SH-SY5Y (cell line): Measurements from ENCODE around the gene S100A3.

Experiments
- GATA2 ChIP-seq: IDR thresholded peaks from 2 replicates; pipeline ENCODE4 v1.6.1; 2011; ENCODE audit warnings: mild to moderate bottlenecking, low read depth, low read length
- GATA3 ChIP-seq: IDR thresholded peaks from 2 replicates; pipeline ENCODE4 v1.6.1; 2011; ENCODE audit warnings: low read depth, mild to moderate bottlenecking, low read length, moderate library complexity

Gene S100A3, protein sequence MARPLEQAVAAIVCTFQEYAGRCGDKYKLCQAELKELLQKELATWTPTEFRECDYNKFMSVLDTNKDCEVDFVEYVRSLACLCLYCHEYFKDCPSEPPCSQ

DNA sequence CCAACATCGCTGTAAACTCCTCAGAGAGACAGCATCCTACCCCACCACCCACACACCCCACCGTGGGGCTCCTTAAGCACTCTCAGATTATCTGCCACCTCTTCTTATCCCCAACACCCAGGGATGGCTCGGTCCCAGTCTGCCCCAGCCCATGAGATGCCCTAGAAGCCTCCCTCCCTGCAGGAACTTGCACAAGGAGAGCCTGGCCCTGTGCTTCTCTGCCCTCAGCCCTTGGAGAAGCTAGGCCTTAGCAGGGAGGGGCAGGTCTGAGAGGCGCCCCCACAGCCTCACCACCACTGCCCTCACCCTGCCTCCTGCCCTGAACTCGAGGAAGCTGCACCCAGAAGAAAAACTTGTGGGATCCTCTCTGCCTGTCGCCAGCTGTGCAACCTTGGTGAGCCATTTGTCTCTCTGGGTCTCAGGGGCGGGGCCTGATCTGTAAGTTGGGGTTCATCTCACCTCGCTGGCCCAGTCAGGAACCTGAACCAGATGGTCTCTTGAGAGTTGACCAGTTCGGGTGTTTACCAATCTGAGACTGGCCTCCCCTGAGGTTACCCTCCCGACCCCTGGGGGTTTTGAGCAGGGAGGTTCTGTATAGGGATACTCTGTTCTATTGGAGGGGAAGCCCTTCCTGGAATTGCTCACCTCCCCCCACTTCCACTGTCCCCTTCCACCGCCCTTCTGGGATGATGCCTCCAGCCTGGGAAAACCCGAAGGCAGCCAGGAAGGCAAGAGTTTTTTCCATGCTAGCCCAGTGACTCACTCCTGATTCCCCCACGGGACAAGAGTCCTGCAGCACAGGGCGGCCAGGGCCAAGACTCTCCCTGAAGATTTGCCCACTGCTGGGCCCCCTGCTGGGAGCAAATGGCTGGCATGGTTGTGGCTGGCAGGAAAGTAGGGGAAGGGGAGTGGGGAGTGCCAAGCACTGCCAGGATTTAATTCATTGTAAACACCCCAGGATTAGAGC, at the start of gene S100A3:
Gene S100A3 (minus strand): TSS at position 537 of the 967 bp plus-strand sequence. CDS start 773 bp downstream, outside the sequence.
- TF ChIP-seq GATA3 (no peak), GATA2 (no peak)

DNA sequence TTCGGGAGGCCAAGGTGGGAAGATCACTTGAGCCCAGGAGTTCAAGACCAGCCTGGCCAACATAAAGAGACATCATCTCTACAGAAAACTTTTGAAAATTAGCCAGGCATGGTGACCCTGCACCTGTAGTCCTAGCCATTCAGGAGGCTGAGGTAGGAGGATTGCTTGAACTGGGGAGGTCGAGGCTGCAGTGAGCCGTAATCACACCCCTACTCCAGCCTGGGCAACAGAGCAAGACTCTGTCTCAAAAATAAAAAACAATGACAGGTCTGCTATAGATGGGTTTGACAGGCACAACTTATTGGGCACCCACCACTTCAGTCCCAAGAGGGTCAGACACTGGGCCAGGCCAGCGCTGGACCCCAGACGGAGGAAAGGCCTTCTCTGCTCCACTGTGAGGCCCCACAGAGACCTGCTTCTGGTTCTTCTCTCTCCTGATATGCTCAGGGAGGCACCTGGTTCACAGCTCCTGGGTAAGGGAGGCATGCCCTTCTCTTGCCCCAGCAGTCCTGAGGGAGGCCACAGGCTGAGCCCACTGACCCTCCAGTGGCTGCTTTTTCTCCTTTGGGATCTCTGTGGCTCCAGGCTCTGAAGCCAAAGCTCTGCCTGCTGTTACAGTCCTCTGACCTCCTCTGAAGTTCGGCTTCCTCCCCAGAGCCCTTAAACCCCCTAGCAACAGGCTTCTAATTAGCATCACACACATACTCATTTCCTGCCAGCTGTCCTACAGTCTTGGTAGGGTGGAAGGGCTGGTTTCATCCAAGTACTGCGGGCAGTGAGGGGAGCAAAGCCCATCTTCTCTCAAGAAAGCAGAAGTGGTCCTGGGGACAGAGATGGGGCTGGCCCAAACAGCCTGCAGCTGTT, 49.5 kb upstream of the S100A3 start:
- TF ChIP-seq GATA3 (no peak), GATA2 (no peak)

DNA sequence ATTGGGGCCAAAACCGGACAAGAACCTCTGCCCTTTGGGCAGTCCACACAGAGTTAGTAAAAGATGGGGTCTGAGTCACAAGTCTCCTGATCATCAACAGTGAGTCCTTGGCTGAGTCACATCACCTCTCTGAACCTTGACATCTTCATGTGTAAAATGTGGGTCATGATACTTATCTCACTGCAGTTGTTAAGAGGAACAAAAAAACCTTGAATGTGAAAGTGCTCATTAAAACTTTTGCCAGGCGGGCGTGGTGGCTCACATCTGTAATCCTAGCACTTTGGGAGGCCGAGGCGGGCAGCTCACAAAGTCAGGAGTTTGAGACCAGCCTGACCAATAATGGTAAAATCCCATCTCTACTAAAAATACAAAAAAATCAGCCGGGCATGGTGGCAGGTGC, 48.1 kb upstream of the S100A3 start:
- TF ChIP-seq GATA2 (no peak), GATA3 (no peak)

DNA sequence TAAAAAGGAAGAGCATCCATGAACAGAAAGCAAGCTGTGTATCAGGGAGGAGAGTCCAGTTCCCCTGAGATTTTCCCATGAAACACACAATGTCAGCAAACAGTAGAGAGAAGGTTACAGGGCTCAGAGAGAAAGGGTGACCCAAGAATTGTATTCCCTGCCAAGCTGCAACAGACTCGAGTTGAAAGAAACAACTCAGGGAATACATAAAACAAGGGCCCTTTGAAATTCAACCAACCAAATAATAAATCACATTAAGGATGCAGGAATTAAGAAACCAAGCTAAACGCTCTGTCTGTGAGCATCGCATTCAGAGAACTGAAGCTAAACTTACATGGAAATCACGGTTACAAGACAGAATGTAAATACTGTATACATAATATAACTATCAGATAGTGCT, 43.7 kb upstream of the S100A3 start:
- TF ChIP-seq GATA2: no peak
- TF ChIP-seq GATA3: no peak

DNA sequence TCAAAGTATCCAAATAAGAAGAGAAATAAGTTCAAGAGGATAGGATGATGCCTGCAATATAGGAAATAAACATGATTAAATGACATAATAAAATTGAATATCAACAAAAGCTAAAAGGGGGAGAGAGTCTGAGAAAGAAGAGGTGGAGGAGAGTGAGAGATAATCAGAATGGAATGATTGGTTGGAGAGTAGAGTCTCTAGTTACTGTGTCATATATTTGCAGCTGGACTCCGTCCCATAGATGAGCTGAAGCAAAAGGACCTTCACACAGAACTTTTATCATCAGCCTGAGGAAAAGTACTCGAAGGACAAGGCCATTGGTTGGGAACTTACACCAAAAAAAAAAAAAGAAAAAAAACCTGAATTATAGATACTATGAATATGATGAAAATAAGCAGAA, 39.4 kb upstream of the S100A3 start:
- TF ChIP-seq GATA3 (no peak), GATA2 (no peak)

DNA sequence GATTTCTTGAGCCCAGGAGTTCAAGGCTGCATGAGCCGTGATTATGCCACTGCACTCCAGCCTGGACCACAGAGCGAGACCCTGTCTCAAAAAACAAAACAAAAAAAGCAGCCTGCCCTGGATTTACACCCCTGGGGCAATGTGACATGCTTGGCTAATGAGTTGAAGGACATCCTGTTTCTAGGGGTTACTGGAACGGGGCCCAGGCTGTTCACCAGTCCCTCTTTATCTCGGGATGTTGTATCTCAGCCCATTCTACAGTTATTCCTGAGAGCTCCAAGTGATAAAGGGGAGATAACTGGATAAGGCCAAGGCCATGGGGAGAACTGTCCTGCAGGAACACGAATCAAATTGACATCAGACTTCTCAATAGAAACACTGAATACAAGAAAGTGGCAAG, 38.3 kb upstream of the S100A3 start:
- peak; percentile 69; the same call in 1 of the 2 replicates for TF ChIP-seq GATA2
- TF ChIP-seq GATA3: 0 out of 2 replicates have a peak, but pooled peaks have one; percentile 29

DNA sequence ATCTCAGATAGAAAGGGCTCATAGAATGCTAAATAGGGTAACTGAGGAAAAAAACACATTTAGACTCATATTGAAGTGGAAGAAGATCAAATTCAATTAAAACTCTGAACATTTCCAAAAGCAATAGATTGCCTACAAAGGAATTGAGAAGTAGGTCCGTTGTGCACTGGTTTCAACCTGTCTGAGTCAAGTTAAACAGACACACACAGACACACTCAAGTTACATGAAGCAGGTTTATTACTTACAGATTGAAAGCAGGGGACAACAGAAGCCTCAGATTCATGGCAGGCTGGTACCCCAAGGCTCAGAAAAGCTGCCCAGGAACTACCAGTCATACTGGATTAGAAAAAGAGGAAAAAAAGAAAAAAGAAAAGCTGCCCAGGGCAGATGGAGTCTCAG, 37.3 kb upstream of the S100A3 start:
- TF ChIP-seq GATA2: no peak
- no peak for TF ChIP-seq GATA3

DNA sequence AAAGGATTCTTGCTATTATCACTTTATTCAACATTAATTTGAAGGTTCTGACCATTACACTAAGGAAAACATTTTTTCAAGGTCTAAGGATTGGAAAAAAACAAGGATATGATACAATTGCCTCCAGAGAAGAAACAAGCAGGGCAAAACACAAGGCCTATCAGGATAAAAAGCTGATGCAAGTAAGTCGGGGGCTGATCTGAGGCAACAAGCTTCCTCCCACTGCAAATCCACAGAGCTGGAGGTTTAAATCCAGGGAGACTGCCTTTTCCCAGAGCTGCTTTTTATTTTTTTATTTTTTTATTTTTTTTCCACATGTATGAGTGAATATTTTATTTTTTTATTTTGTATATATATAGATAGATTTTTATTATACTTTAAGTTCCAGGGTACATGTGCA, 35.9 kb upstream of the S100A3 start:
- no peak for TF ChIP-seq GATA2
- no peak for TF ChIP-seq GATA3

DNA sequence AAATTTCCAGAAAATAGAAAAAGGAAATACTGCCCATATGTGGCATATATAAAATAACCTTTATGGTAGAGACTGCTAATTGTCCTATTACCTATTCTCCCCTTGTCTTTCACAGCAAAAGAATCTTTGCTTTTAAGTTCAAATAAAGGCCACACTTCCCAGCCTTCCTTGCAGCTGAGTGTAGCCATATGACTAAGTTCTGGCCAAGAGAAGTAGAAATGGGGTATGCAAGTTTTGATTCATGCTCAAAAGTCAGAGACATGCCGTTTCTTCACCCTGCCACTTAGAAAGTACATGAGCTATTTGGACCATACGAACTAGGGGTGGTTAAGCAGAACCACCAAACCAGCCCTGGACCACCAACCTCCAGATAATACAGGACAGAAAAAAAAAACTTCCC, 34.9 kb upstream of the S100A3 start:
- no peak for TF ChIP-seq GATA2
- TF ChIP-seq GATA3: no peak

DNA sequence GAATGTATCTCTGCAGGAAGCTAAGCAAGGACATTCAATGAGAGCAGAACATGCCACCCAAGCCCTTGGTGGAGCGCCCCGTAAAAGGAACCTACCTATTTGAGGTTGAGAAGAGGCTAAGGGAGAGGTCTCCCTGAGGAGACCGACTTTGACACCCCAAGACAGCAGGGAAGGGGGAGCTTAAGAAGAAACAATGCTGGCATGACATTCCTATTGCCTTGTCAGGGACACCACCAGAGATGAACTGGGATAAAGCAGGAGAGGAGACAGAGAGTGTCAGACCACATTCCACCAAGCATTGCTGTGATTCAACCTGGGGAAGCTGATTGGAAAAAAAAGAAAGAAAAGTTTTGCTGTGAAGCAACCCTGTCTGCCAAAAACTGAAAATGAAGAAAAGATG, 29.9 kb upstream of the S100A3 start:
- no peak for TF ChIP-seq GATA2
- no peak for TF ChIP-seq GATA3

DNA sequence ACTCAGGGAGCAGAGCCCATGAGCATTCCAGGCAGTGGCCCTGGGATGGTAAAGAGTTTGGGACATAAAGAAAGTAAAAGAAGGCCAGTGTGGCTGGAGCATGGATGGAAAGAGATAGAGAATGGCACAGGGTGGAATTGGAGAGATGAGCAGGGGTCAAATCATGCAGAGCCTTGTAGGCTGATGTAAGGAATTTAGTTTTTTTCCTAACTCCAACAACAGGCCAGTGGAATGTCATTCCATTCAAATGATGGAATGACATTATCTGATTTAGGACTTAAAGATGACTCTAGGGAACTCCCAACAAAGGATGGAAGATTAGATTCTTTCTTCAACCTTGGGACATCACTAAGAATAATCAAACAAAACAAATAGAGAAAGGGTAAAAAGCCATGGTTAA, 29.4 kb upstream of the S100A3 start:
- TF ChIP-seq GATA2 (no peak), GATA3 (no peak)

DNA sequence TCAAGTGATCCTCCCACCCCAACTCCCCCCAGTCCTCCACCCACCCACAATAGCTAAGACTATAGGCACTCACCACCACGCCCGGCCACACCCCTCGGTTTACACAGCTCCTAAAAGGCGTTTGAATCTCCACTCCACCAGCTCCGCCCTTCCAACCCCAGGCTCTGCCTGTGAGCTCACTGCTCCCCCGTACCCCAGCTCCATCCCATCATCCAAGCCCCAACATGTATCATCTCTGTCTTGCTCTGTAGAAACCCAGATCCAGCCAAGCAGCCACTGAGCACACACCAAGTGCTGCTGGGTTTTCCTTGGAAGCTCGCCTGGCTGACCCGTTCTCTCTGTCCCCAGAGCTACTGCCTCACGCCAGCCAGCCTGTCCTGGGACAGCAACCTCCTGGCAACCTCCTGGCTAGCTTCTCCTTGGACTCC, 28.6 kb upstream of the S100A3 start:
- TF ChIP-seq GATA3: no peak
- no peak for TF ChIP-seq GATA2

DNA sequence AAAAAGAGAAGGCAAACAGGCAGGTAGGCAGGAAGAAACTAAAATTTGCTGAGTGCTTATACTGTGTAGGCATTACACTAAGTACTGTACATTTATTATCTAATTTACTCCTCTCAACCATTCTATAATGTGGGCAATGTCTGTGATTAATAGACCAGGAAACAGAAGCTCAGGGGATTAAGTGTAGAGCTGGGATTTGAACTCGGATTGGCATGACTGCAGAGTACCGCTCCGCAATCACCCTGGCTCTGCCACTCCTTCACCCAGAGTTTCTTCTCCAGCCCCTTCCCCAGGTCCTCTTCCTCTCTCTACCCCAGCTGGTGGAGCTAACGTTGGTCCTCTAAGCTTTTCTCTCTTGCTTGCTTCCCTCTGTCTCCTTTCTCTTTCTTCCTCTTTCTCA, 28.1 kb upstream of the S100A3 start:
- TF ChIP-seq GATA3 (no peak), GATA2 (no peak)

DNA sequence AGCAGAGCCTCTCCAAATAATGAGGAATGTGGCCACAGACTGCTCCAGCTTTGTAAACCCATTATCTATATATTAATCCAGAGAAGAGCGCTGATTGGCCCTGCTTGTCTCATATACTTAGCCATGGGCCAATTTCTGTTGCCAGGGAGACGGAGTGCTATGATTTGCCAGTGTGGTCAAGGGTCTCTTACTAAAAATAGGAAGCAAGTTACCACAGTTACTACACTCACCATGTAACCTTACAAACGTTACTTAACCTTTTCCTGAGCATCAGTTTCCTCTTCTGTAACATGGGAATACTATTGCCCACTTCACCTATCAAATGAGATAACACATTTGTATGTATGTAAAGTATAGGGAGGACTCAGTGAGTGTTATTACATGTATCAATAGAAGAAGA, 24.3 kb upstream of the S100A3 start:
- TF ChIP-seq GATA2 (no peak), GATA3 (no peak)

DNA sequence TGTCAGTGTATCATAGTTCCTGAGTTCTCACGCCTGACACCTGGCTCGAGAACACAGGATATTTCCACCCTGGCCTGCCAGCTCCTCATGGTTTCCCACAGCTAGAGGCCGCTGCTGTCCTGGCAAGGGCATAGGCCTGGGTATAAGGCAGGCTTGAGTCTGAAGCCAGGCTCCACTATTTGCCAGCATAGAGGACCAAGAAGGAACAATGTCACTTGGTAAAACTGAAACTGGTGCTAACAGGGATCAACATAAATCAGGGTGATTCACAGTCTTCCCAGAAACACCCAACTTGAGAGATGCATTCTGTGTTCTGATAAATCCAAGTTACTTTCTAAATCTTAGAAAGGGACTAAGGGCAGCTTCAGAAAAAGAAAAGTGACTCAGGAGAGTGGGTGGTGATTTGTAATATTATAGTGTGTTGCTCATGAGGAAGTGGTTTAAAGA, 23.5 kb upstream of the S100A3 start:
- TF ChIP-seq GATA2 (no peak), GATA3 (no peak)
